Activated T-helper 17 cell treated with anti-CD3 and anti-CD28 coated beads, Interleukin-2, amount 50 U/mL, for 72 hours (primary cell): Measurements from ENCODE around the gene OVOL2. TPM values are rescaled to one million over a fixed set of nuclear protein-coding genes. Genes with fewer than 3 reads are reported as not detected.

ENCODE experiments used
- ATAC-seq: fragments of 150-1000 bp; cut with Tn5 transposase; replicated peaks from 2 replicates; pipeline ENCODE4 v1.10.0; 2021; ENCODE audit warnings: mild to moderate bottlenecking, moderate library complexity
- H3K27ac Mint-ChIP-seq: one replicate; pipeline ENCODE4 v1.8.0; 2022; ENCODE audit warnings: mixed read lengths
- H3K27me3 Mint-ChIP-seq: one replicate; pipeline ENCODE4 v1.8.0; 2022; ENCODE audit warnings: mixed read lengths
- H3K36me3 Mint-ChIP-seq: one replicate; pipeline ENCODE4 v1.8.0; 2022; ENCODE audit warnings: low read depth, mild to moderate bottlenecking, mixed read lengths
- H3K4me1 Mint-ChIP-seq: one replicate; pipeline ENCODE4 v1.8.0; 2022; ENCODE audit warnings: mixed read lengths
- H3K4me3 Mint-ChIP-seq: one replicate; pipeline ENCODE4 v1.8.0; 2022; ENCODE audit warnings: mild to moderate bottlenecking, mixed read lengths
- H3K9me3 Mint-ChIP-seq: one replicate; pipeline ENCODE4 v1.8.0; 2022; ENCODE audit warnings: mixed read lengths
- total RNA-seq, 2 donors: library from RNA; stranded (reverse); gene quantifications; one replicate each; pipeline ENCODE4 v1.2.3, GENCODE V29; 2022

Gene OVOL2
- total RNA-seq, 2 donors from 2014 or later, result not detected

- H3K27ac Mint-ChIP-seq, result no peak overlapping the region
- ATAC-seq, result no peak
- no peaks in the 10 kb centered on the region for H3K36me3 Mint-ChIP-seq
- H3K9me3 Mint-ChIP-seq, result no peaks in the 10 kb centered on the region
- no peaks in the 10 kb centered on the region for H3K4me1 Mint-ChIP-seq
- no peak overlapping the region for H3K4me3 Mint-ChIP-seq
- H3K27me3 Mint-ChIP-seq, result peaks cover 14% of the 10 kb centered on the region
Observed at GRCh38 chr20:18077157-18077556, 19.4 kb upstream of the OVOL2 start.

GRCh38 chr20:18072532-18072931 is 14.8 kb upstream of the OVOL2 start:
- Mint-ChIP-seq H3K9me3 (no peaks in the 10 kb centered on the region), H3K27me3 (peaks cover 22% of the 10 kb centered on the region), H3K36me3 (no peaks in the 10 kb centered on the region), H3K4me1 (no peaks in the 10 kb centered on the region), H3K4me3 (no peak overlapping the region), H3K27ac (no peak overlapping the region)
- ATAC-seq, result no peak

GRCh38 chr20:18066421-18067333 is 9.0 kb upstream of the OVOL2 start:
- Mint-ChIP-seq H3K9me3 (no peaks in the 10 kb centered on the region), H3K27me3 (peaks cover 17% of the 10 kb centered on the region), H3K36me3 (no peaks in the 10 kb centered on the region), H3K4me1 (no peaks in the 10 kb centered on the region), H3K4me3 (no peak overlapping the region), H3K27ac (no peak overlapping the region)
- ATAC-seq, result no peak

GRCh38 chr20:18063676-18064075 is 6.0 kb upstream of the OVOL2 start:
- no peak overlapping the region for H3K27ac Mint-ChIP-seq
- no peaks in the 10 kb centered on the region for H3K36me3 Mint-ChIP-seq
- no peak for ATAC-seq
- H3K27me3 Mint-ChIP-seq, result peaks cover 23% of the 10 kb centered on the region
- H3K9me3 Mint-ChIP-seq, result no peaks in the 10 kb centered on the region
- H3K4me3 Mint-ChIP-seq, result no peak overlapping the region
- no peaks in the 10 kb centered on the region for H3K4me1 Mint-ChIP-seq

- Mint-ChIP-seq H3K36me3 (peaks cover 4% of the 10 kb centered on the region), H3K27me3 (peaks cover 34% of the 10 kb centered on the region), H3K4me1 (no peaks in the 10 kb centered on the region), H3K27ac (no peak overlapping the region), H3K9me3 (no peaks in the 10 kb centered on the region), H3K4me3 (no peak overlapping the region)
- ATAC-seq, result no peak
Observed at GRCh38 chr20:18059603-18060002, 1.9 kb upstream of the OVOL2 start.

- peaks cover 36% of the 10 kb centered on the region for H3K27me3 Mint-ChIP-seq
- H3K36me3 Mint-ChIP-seq, result peaks cover 4% of the 10 kb centered on the region
- H3K9me3 Mint-ChIP-seq, result no peaks in the 10 kb centered on the region
- H3K27ac Mint-ChIP-seq, result no peak overlapping the region
- H3K4me1 Mint-ChIP-seq, result no peaks in the 10 kb centered on the region
- ATAC-seq, result no peak
- H3K4me3 Mint-ChIP-seq, result peak overlapping the region; percentile 41
Observed at GRCh38 chr20:18058661-18059467, 1.1 kb upstream of the OVOL2 start.

- peak overlapping the region; percentile 41 for H3K4me3 Mint-ChIP-seq
- H3K27me3 Mint-ChIP-seq, result peaks cover 41% of the 10 kb centered on the region
- H3K4me1 Mint-ChIP-seq, result no peaks in the 10 kb centered on the region
- no peaks in the 10 kb centered on the region for H3K9me3 Mint-ChIP-seq
- no peak overlapping the region for H3K27ac Mint-ChIP-seq
- peaks cover 4% of the 10 kb centered on the region for H3K36me3 Mint-ChIP-seq
- ATAC-seq, result no peak
Observed at GRCh38 chr20:18057994-18058349, 256 bp upstream of the OVOL2 start.

- H3K36me3 Mint-ChIP-seq, result peaks cover 4% of the 10 kb centered on the region
- peaks cover 44% of the 10 kb centered on the region for H3K27me3 Mint-ChIP-seq
- H3K27ac Mint-ChIP-seq, result no peak overlapping the region
- peak overlapping the region; percentile 64 for H3K4me3 Mint-ChIP-seq
- no peaks in the 10 kb centered on the region for H3K4me1 Mint-ChIP-seq
- H3K9me3 Mint-ChIP-seq, result no peaks in the 10 kb centered on the region
- peak; percentile 9 for ATAC-seq
Observed at GRCh38 chr20:18056174-18057100, 1.3 kb downstream of the OVOL2 start.

GRCh38 chr20:18055261-18055660 is 2.5 kb downstream of the OVOL2 start:
- Mint-ChIP-seq H3K9me3 (no peaks in the 10 kb centered on the region), H3K27ac (no peak overlapping the region), H3K36me3 (peaks cover 4% of the 10 kb centered on the region), H3K27me3 (peaks cover 54% of the 10 kb centered on the region), H3K4me1 (no peaks in the 10 kb centered on the region), H3K4me3 (no peak overlapping the region)
- no peak for ATAC-seq

GRCh38 chr20:18052856-18053255 is 4.9 kb downstream of the OVOL2 start:
- Mint-ChIP-seq H3K4me3 (no peak overlapping the region), H3K9me3 (no peaks in the 10 kb centered on the region), H3K36me3 (no peaks in the 10 kb centered on the region), H3K27ac (no peak overlapping the region), H3K27me3 (peaks cover 37% of the 10 kb centered on the region), H3K4me1 (no peaks in the 10 kb centered on the region)
- ATAC-seq, result no peak

- no peak overlapping the region for H3K27ac Mint-ChIP-seq
- H3K27me3 Mint-ChIP-seq, result peaks cover 35% of the 10 kb centered on the region
- H3K4me3 Mint-ChIP-seq, result no peak overlapping the region
- no peaks in the 10 kb centered on the region for H3K36me3 Mint-ChIP-seq
- H3K4me1 Mint-ChIP-seq, result no peaks in the 10 kb centered on the region
- H3K9me3 Mint-ChIP-seq, result no peaks in the 10 kb centered on the region
- ATAC-seq, result no peak
Observed at GRCh38 chr20:18050628-18051027, 7.1 kb downstream of the OVOL2 start.

- Mint-ChIP-seq H3K27me3 (peaks cover 43% of the 10 kb centered on the region), H3K9me3 (peaks cover 4% of the 10 kb centered on the region), H3K4me3 (no peak overlapping the region), H3K4me1 (no peaks in the 10 kb centered on the region), H3K27ac (no peak overlapping the region), H3K36me3 (no peaks in the 10 kb centered on the region)
- ATAC-seq, result no peak
Observed at GRCh38 chr20:18048176-18048575, 9.5 kb downstream of the OVOL2 start.

GRCh38 chr20:18046535-18046934 is 11.2 kb downstream of the OVOL2 start:
- Mint-ChIP-seq H3K4me1 (no peaks in the 10 kb centered on the region), H3K27me3 (peaks cover 39% of the 10 kb centered on the region), H3K36me3 (no peaks in the 10 kb centered on the region), H3K27ac (no peak overlapping the region), H3K4me3 (no peak overlapping the region), H3K9me3 (peaks cover 7% of the 10 kb centered on the region)
- ATAC-seq, result no peak

GRCh38 chr20:18042229-18042628 is 15.5 kb downstream of the OVOL2 start:
- Mint-ChIP-seq H3K9me3 (peaks cover 7% of the 10 kb centered on the region), H3K27me3 (peaks cover 45% of the 10 kb centered on the region), H3K4me3 (no peak overlapping the region), H3K4me1 (no peaks in the 10 kb centered on the region), H3K36me3 (no peaks in the 10 kb centered on the region), H3K27ac (no peak overlapping the region)
- no peak for ATAC-seq
